HG03378 (cell line): Measurements from ENCODE around the gene KCND3.

Experiments used
- ATAC-seq: cut with Tn5 transposase; IDR thresholded peaks from one replicate; pipeline ENCODE4 v1.9.1; 2021; ENCODE audit warnings: mild to moderate bottlenecking, moderate library complexity; ENCODE audit not compliant: unreplicated experiment

KCND3 gene

GRCh38 chr1:111851552-111851951, 137.9 kb downstream of the KCND3 start:
- ATAC-seq: no peak

- no peak for ATAC-seq
Measured at GRCh38 chr1:111850109-111850508, 139.4 kb downstream of the KCND3 start.

GRCh38 chr1:111848852-111849545, 140.5 kb downstream of the KCND3 start:
- ATAC-seq: no peak

GRCh38 chr1:111847466-111847865, 142.0 kb downstream of the KCND3 start:
- no peak for ATAC-seq

GRCh38 chr1:111846842-111847241, 142.6 kb downstream of the KCND3 start:
- ATAC-seq: no peak

- ATAC-seq: no peak
Measured at GRCh38 chr1:111843177-111843576, 146.3 kb downstream of the KCND3 start.

GRCh38 chr1:111842411-111842810, 147.1 kb downstream of the KCND3 start:
- ATAC-seq: no peak

- no peak for ATAC-seq
Measured at GRCh38 chr1:111841746-111842145, 147.7 kb downstream of the KCND3 start.

- no peak for ATAC-seq
Measured at GRCh38 chr1:111841189-111841588, 148.3 kb downstream of the KCND3 start.

- ATAC-seq: no peak
Measured at GRCh38 chr1:111837393-111837792, 152.1 kb downstream of the KCND3 start.

GRCh38 chr1:111836111-111836510, 153.4 kb downstream of the KCND3 start:
- no peak for ATAC-seq

GRCh38 chr1:111835514-111835913, 154.0 kb downstream of the KCND3 start:
- ATAC-seq: no peak

- ATAC-seq: no peak
Measured at GRCh38 chr1:111834956-111835355, 154.5 kb downstream of the KCND3 start.

- no peak for ATAC-seq
Measured at GRCh38 chr1:111833334-111833733, 156.1 kb downstream of the KCND3 start.

- no peak for ATAC-seq
Measured at GRCh38 chr1:111832521-111833155, 156.8 kb downstream of the KCND3 start.

GRCh38 chr1:111831153-111831552, 158.3 kb downstream of the KCND3 start:
- no peak for ATAC-seq

GRCh38 chr1:111827946-111828345, 161.5 kb downstream of the KCND3 start:
- no peak for ATAC-seq

- ATAC-seq: no peak
Measured at GRCh38 chr1:111826278-111826677, 163.2 kb downstream of the KCND3 start.

- ATAC-seq: no peak
Measured at GRCh38 chr1:111825217-111825616, 164.3 kb downstream of the KCND3 start.

- ATAC-seq: no peak
Measured at GRCh38 chr1:111822138-111822537, 167.3 kb downstream of the KCND3 start.

- ATAC-seq: no peak
Measured at GRCh38 chr1:111821121-111821745, 168.2 kb downstream of the KCND3 start.

- ATAC-seq: no peak
Measured at GRCh38 chr1:111819566-111820263, 169.8 kb downstream of the KCND3 start.
